ENCODE measurements around the gene SYNJ2. TPM values are rescaled to one million over a fixed set of nuclear protein-coding genes. Genes with fewer than 3 reads are reported as not detected.

SYNJ2 gene
- total RNA-seq, 1 experiment from 2014 or later = 24.5 TPM

DNA sequence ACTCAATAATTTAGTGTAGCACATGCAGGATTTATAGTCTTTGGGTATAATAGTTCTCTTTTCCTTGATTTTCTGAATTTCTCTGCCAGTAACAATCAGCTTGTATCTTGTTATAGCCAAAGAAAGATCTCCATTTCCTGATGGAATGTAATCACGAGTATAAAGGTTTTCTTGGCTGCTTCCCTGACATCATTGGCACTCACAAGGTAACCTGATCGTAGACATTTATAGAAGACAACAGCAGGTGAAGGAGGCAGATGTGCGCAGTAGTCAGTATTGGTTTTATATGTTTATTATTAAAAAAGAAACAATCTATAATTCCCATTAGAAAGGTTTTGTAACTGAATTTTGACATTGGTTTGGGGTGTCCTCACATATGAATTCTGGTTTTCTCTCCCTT lies 44.3 kb upstream of the SYNJ2 start:
- Histone ChIP-seq H2AFZ (ENCODE audit: low read length) (no peak overlapping the region), H3K9ac (ENCODE audit: extremely low read depth, insufficient read length, low read length) (no peak overlapping the region), H2BK15ac (ENCODE audit: low read depth, low read length) (no peak overlapping the region), H2BK120ac (ENCODE audit: low read depth, low read length, poor library complexity, severe bottlenecking) (no peak overlapping the region), H2BK12ac (ENCODE audit: insufficient read length, low read depth, low read length) (no peak overlapping the region), H3K27me3 (ENCODE audit: insufficient read depth, low read length) (no peaks in the 10 kb centered on the region), H3K27ac (ENCODE audit: insufficient read length, low read depth, low read length) (no peak overlapping the region), H3K23ac (ENCODE audit: insufficient read length, low read depth, low read length) (no peak overlapping the region), H4K91ac (ENCODE audit: insufficient read length, low read depth, low read length) (no peak overlapping the region), H3K79me1 (ENCODE audit: insufficient read depth, low read depth, low read length, poor library complexity, severe bottlenecking) (no peaks in the 10 kb centered on the region), H3K18ac (ENCODE audit: insufficient read length, low read depth, low read length) (no peak overlapping the region), H2AK5ac (ENCODE audit: insufficient read length, low read length) (no peak overlapping the region), H3K9me3 (ENCODE audit: control insufficient read depth, low read depth, low read length) (no peaks in the 10 kb centered on the region), H3K79me2 (ENCODE audit: insufficient read depth, low read length) (no peaks in the 10 kb centered on the region), H4K8ac (replicated peaks; ENCODE audit: insufficient read length, low read depth, low read length) (no peak overlapping the region), H3K4ac (ENCODE audit: low read depth, low read length) (no peak overlapping the region), H3K4me1 (ENCODE audit: insufficient read depth, low read length) (no peaks in the 10 kb centered on the region), H2BK5ac (ENCODE audit: insufficient read length, low read length) (no peak overlapping the region), H3T11ph (ENCODE audit: low read length) (no peak overlapping the region), H3K4me2 (ENCODE audit: insufficient read depth, insufficient read length, low read length) (no peak overlapping the region), H3K14ac (ENCODE audit: insufficient read depth, low read length) (no peak overlapping the region), H4K5ac (ENCODE audit: insufficient read length, low read depth, low read length) (no peak overlapping the region), H2BK20ac (ENCODE audit: low read depth, low read length, poor library complexity, severe bottlenecking) (no peak overlapping the region), H3K23me2 (ENCODE audit: insufficient read length, low read depth, low read length, poor library complexity, severe bottlenecking) (no peaks in the 10 kb centered on the region), H4K20me1 (ENCODE audit: control insufficient read depth, insufficient read depth, insufficient read length) (no peaks in the 10 kb centered on the region), H3K56ac (ENCODE audit: insufficient read length, low read depth, low read length) (no peak overlapping the region)
- DNase-seq = no peak
- Mint-ChIP-seq H3K9me3 (no peaks in the 10 kb centered on the region), H3K36me3 (ENCODE audit: insufficient read depth in 1 of 3, low read depth in 3 of 3) (peaks cover 11 to 80% (median 55%) of the 10 kb centered on the region in 3 experiments; a peak in 6 of 7 replicates), H3K4me3 (no peak overlapping the region), H3K27me3 (ENCODE audit: low read depth) (no peaks in the 10 kb centered on the region), H3K4me1 (0 out of 4 replicates have a peak, but pooled peaks cover 0 to under 1% of the 10 kb centered on the region in 2 experiments), H3K27ac (no peak overlapping the region)
- no CpG with 5 or more reads among the region's 3 CpGs for WGBS (ENCODE audit: extremely low coverage, insufficient read length, low lambda C conversion rate)
- TF ChIP-seq CTCF (conservative IDR thresholded peaks at IDR 0.05) = no peak
